PC-9 (cell line): ENCODE data around the gene GLT8D1. TPM values are rescaled to one million over a fixed set of nuclear protein-coding genes. Genes with fewer than 3 reads are reported as not detected.
A peak's percentile ranks its signal among the peaks of the same experiment; 100 is the strongest.

ENCODE experiments used
- BruUV-seq: library from RNA; stranded (reverse); fragments of 400-500 nt; replicated peaks from 2 replicates; lab custom pipeline; 2021; lab: Mats Ljungman, UMichigan
- CTCF ChIA-PET: fragments of 300-600 bp; sonication (Branson Sonifier 250); formaldehyde crosslinking; loops from one replicate; lab custom pipeline; 2022; ENCODE audit warnings: antibody characterized with exemption; lab: Charles Lee
- POLR2A ChIA-PET: fragments of 300-600 bp; sonication (Branson Sonifier 250); formaldehyde crosslinking; loops from one replicate; lab custom pipeline; 2022; ENCODE audit warnings: antibody characterized with exemption; ENCODE audit not compliant: unreplicated experiment; lab: Charles Lee
- DNase-seq, 2 experiments: peaks; one replicate each; pipeline versions ENCODE4 v3.0.0 to v3.0.0-alpha.2; 2015 to 2022; ENCODE audit warnings: mixed read lengths in 1 of 2
- H2AFZ ChIP-seq: fragments of 200-600 bp; sonication (generic); 2 replicates; pipeline ENCODE4 v1.8.1; 2017; ENCODE audit warnings: antibody characterized with exemption
- H3F3A ChIP-seq: fragments of 200-600 bp; sonication (generic); 2 replicates; pipeline ENCODE4 v1.8.1; 2017; ENCODE audit warnings: antibody characterized with exemption, mild to moderate bottlenecking, low read depth; ENCODE audit not compliant: insufficient read depth
- H3K27ac ChIP-seq: fragments of 200-600 bp; sonication (generic); 2 replicates; pipeline ENCODE4 v1.6.1; 2016; ENCODE audit warnings: mixed run types
- H3K27me3 ChIP-seq: fragments of 200-600 bp; sonication (generic); 2 replicates; pipeline ENCODE4 v1.6.1; 2016; ENCODE audit warnings: low read depth, mixed run types; ENCODE audit not compliant: insufficient read depth
- H3K36me3 ChIP-seq: fragments of 200-600 bp; sonication (generic); 2 replicates; pipeline ENCODE4 v1.6.1; 2016; ENCODE audit warnings: low read depth, mixed run types
- H3K4me1 ChIP-seq: fragments of 200-600 bp; sonication (generic); replicated peaks from 2 replicates; pipeline ENCODE4 v1.6.1; 2016; ENCODE audit warnings: mixed run types; ENCODE audit not compliant: insufficient read depth
- H3K4me2 ChIP-seq: fragments of 200-600 bp; sonication (generic); 2 replicates; pipeline ENCODE4 v1.6.1; 2017; ENCODE audit warnings: mixed run types
- H3K4me3 ChIP-seq: fragments of 200-600 bp; sonication (generic); 2 replicates; pipeline ENCODE4 v1.6.1; 2016; ENCODE audit warnings: mixed run types
- H3K79me2 ChIP-seq: fragments of 200-600 bp; sonication (generic); 2 replicates; pipeline ENCODE4 v1.6.1; 2017; ENCODE audit warnings: low read depth, mixed run types
- H3K9me2 ChIP-seq: fragments of 200-600 bp; sonication (generic); 2 replicates; pipeline ENCODE4 v1.8.1; 2017; ENCODE audit warnings: mild to moderate bottlenecking; ENCODE audit not compliant: insufficient read depth
- H3K9me3 ChIP-seq: fragments of 200-600 bp; sonication (generic); 2 replicates; pipeline ENCODE4 v1.8.1; 2016; ENCODE audit warnings: low read depth; ENCODE audit not compliant: insufficient read depth
- H4K20me1 ChIP-seq: fragments of 200-600 bp; sonication (generic); 2 replicates; pipeline ENCODE4 v1.8.1; 2017; ENCODE audit not compliant: insufficient read depth
- CTCF ChIP-seq: fragments of 200-600 bp; sonication (generic); conservative IDR thresholded peaks from 2 replicates; pipeline ENCODE4 v1.6.1; 2017; ENCODE audit warnings: mixed run types, antibody characterized with exemption, mild to moderate bottlenecking, moderate library complexity
- EZH2 ChIP-seq: fragments of 200-600 bp; sonication (generic); IDR thresholded peaks from 2 replicates; pipeline ENCODE4 v1.8.0; 2017; ENCODE audit warnings: antibody characterized with exemption, low read depth
- intact Hi-C: fragments of 100-400 bp; cut with micrococcal nuclease; formaldehyde crosslinking; loops from one replicate; pipeline ENCODE4 v1.10.0; 2022; ENCODE audit not compliant: unreplicated experiment
- total RNA-seq: library from RNA; stranded (reverse); gene quantifications from 2 replicates; pipeline ENCODE4 v1.2.3, GENCODE V29; 2021

The GLT8D1 gene
- total RNA-seq, 1 experiment from 2014 or later, result 48.6 TPM

DNA sequence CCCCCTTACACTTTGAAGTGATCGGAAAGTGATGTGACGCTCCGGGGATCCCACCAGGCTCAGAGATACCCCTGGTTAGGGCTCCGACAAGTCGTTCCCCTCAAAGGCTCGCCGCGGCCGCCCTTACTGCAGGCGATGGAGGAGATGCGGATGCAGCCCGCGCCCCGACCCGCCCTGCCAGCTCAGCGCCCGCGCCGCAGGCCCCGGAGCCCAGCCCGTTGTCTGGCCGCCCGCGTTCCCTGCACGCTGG is 228 bp downstream of the GLT8D1 start:
- H3K27me3 ChIP-seq, result no peaks in the 10 kb centered on the region
- H3K4me1 ChIP-seq, result peaks cover 22% of the 10 kb centered on the region
- intact Hi-C loops, result no loop called here
- no peak overlapping the region for H3K27ac ChIP-seq
- H3K4me2 ChIP-seq, result peak overlapping the region; percentile 100
- TF ChIP-seq EZH2, result no peak
- TF ChIP-seq CTCF, result no peak
- ChIA-PET POLR2A (interaction anchor here (0.5 kb wide), 1 partner anchor 376 kb away, joined by 4 read pairs; no protein-coding TSS in a partner anchor), CTCF (no interaction called here)
- H3K36me3 ChIP-seq, result no peaks in the 10 kb centered on the region; the same call in none of the 2 replicates
- no peaks in the 10 kb centered on the region for H3K9me2 ChIP-seq
- H3F3A ChIP-seq, result peaks cover 4% of the 10 kb centered on the region; the same call in 1 of the 2 replicates
- BruUV-seq, result no TSS peak
- H3K79me2 ChIP-seq, result peaks cover 51% of the 10 kb centered on the region
- H3K4me3 ChIP-seq, result peak overlapping the region; percentile 86
- H3K9me3 ChIP-seq, result no peaks in the 10 kb centered on the region
- H2AFZ ChIP-seq, result peak overlapping the region; percentile 80
- DNase-seq, result no peak
- no peaks in the 10 kb centered on the region for H4K20me1 ChIP-seq

DNA sequence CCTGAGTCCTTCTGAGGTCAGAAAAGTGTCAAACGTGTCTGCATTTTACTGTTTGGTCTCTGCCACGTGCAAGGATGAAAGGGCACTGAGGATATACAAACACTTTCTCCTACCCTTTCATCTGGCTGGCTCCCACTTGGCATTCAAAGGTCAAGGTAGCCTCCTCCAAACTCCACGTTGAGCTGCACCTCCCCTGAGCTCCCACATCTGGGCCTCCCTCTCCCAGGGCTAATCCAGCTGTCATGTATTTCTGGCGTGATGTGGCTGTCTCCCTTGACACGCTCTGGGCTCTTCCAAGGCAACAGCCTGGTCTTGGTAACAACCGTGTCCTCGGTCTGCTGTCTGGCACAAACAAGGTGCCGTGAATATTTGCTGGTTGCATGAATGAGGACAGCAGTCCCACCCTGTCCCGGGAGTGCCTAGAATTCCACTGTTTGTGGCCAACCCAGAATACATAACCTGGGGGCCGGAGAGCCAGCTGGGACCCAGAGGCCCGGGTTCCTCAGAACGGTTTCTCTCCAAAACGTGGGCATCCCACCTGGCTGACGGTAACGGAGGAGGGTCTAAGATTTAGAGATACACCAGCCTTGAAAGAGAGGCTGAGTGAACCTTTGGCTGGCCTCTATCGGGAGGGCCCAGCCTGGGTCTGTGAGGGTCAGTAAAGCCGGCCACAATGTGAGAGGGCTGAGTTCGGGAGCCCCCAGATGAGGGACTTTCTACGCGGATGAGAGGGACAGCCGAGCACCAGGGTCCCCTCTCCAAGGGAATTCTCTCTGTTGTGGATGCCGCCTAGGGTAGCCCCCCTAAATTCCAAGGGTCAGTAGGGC is 767 bp downstream of the GLT8D1 start:
- Histone ChIP-seq H2AFZ (peak overlapping the region; percentile 80), H3K9me2 (no peaks in the 10 kb centered on the region), H3K4me3 (peak overlapping the region; percentile 86), H3K36me3 (no peaks in the 10 kb centered on the region; the same call in none of the 2 replicates), H3K27me3 (no peaks in the 10 kb centered on the region), H3K9me3 (no peaks in the 10 kb centered on the region), H3K4me1 (peaks cover 22% of the 10 kb centered on the region), H3K4me2 (peak overlapping the region; percentile 100), H3F3A (peaks cover 4% of the 10 kb centered on the region; the same call in 1 of the 2 replicates), H4K20me1 (no peaks in the 10 kb centered on the region), H3K27ac (no peak overlapping the region), H3K79me2 (peaks cover 51% of the 10 kb centered on the region)
- intact Hi-C loops, result no loop called here
- ChIA-PET POLR2A (interaction anchor here (0.5 kb wide), 1 partner anchor 377 kb away, joined by 4 read pairs; no protein-coding TSS in a partner anchor), CTCF (no interaction called here)
- BruUV-seq, result TSS peak; percentile 25
- peak; percentile 26 to 42 for DNase-seq
- no peak for TF ChIP-seq CTCF
- TF ChIP-seq EZH2, result no peak

- Histone ChIP-seq H3K9me2 (no peaks in the 10 kb centered on the region), H3K27me3 (no peaks in the 10 kb centered on the region), H3K4me2 (no peak overlapping the region), H3K4me3 (no peak overlapping the region), H3K4me1 (peaks cover 22% of the 10 kb centered on the region), H3K36me3 (no peaks in the 10 kb centered on the region; the same call in 1 of the 2 replicates), H3F3A (peaks cover 15% of the 10 kb centered on the region), H4K20me1 (no peaks in the 10 kb centered on the region), H2AFZ (no peak overlapping the region), H3K9me3 (no peaks in the 10 kb centered on the region), H3K27ac (no peak overlapping the region), H3K79me2 (peaks cover 51% of the 10 kb centered on the region)
- ChIA-PET CTCF (no interaction called here), POLR2A (interaction anchor here (0.6 kb wide), 1 partner anchor 343 kb away, joined by 3 read pairs; no protein-coding TSS in a partner anchor)
- intact Hi-C loops, result no loop called here
- no peak for DNase-seq
- no TSS peak for BruUV-seq
- TF ChIP-seq EZH2 (no peak), CTCF (no peak)
Observed at GRCh38 chr3:52703341-52703740, 2.2 kb downstream of the GLT8D1 start.
